GM12872 (cell line): ENCODE results near the gene MTARC1.

Experiments used
- CTCF ChIP-seq: IDR thresholded peaks from 3 replicates; pipeline ENCODE4 v1.5.1; 2011; ENCODE audit warnings: low read depth, mild to moderate bottlenecking, low read length, moderate library complexity; ENCODE audit not compliant: insufficient read depth

Gene MTARC1

GRCh38 chr1:220813013-220813412 is 26.3 kb downstream of the MTARC1 start:
- TF ChIP-seq CTCF = 0 out of 3 replicates have a peak, but pooled peaks have one; percentile 18

- no peak for TF ChIP-seq CTCF
Measured at GRCh38 chr1:220815409-220815808, 28.7 kb downstream of the MTARC1 start.

- no peak for TF ChIP-seq CTCF
Measured at GRCh38 chr1:220817907-220818306, 31.2 kb downstream of the MTARC1 start.

- TF ChIP-seq CTCF = no peak
Measured at GRCh38 chr1:220818421-220819173, 31.9 kb downstream of the MTARC1 start.

GRCh38 chr1:220819467-220820026 is 32.8 kb downstream of the MTARC1 start:
- TF ChIP-seq CTCF = no peak

- TF ChIP-seq CTCF = no peak
Measured at GRCh38 chr1:220824031-220824989, 37.6 kb downstream of the MTARC1 start.
